H1 (cell line): ENCODE data around the gene PPP1R14B. TPM values are rescaled to one million over a fixed set of nuclear protein-coding genes. Genes with fewer than 3 reads are reported as not detected.

ENCODE experiments used
- CTCF ChIA-PET: fragments of 300-600 bp; sonication (Branson Sonifier 250); formaldehyde crosslinking; loops from one replicate; lab custom pipeline; 2021; ENCODE audit not compliant: partially characterized antibody; lab: Charles Lee
- POLR2A ChIA-PET: fragments of 300-600 bp; sonication (Branson Sonifier 250); formaldehyde crosslinking; loops from one replicate; lab custom pipeline; 2021; ENCODE audit warnings: inconsistent platforms; ENCODE audit not compliant: partially characterized antibody; lab: Charles Lee
- DNase-seq, 2 experiments: peaks; one replicate each; pipeline versions ENCODE4 v3.0.0 to v3.0.0-alpha.2; 2010 to 2022; ENCODE audit warnings: low spot score in 2 of 2, low read depth in 1 of 2, mixed read lengths in 1 of 2
- FAIRE-seq: peaks from 2 replicates; lab custom pipeline; 2011; peaks lifted over from hg19 to GRCh38; lab: Jason Lieb, UNC
- H2AFZ ChIP-seq: 2 replicates; pipeline ENCODE4 v1.8.1; 2012; ENCODE audit warnings: low read length, inconsistent platforms
- H2AK5ac ChIP-seq: 2 replicates; pipeline ENCODE4 v1.6.1; 2013; ENCODE audit warnings: low read depth, low read length
- H2BK120ac ChIP-seq: replicated peaks from 2 replicates; pipeline ENCODE3; 2013; ENCODE audit warnings: low read depth, low read length, inconsistent platforms
- H2BK12ac ChIP-seq: 2 replicates; pipeline ENCODE4 v1.6.1; 2013; ENCODE audit warnings: low read depth, low read length
- H2BK15ac ChIP-seq: 2 replicates; pipeline ENCODE4 v1.6.1; 2013; ENCODE audit warnings: low read length
- H2BK20ac ChIP-seq: 2 replicates; pipeline ENCODE4 v1.6.1; 2013; ENCODE audit warnings: low read length
- H2BK5ac ChIP-seq: 2 replicates; pipeline ENCODE4 v1.6.1; 2013; ENCODE audit warnings: low read depth, low read length
- H3K14ac ChIP-seq: 2 replicates; pipeline ENCODE4 v1.6.1; 2013; ENCODE audit warnings: inconsistent platforms; ENCODE audit not compliant: insufficient read length
- H3K18ac ChIP-seq: 2 replicates; pipeline ENCODE4 v1.6.1; 2013; ENCODE audit warnings: low read length; ENCODE audit errors: extremely low read depth
- H3K23ac ChIP-seq: 2 replicates; pipeline ENCODE4 v1.6.1; 2013; ENCODE audit warnings: inconsistent platforms; ENCODE audit not compliant: insufficient read length
- H3K23me2 ChIP-seq: 2 replicates; pipeline ENCODE4 v1.6.1; 2013; ENCODE audit warnings: low read depth, low read length
- H3K27ac ChIP-seq: 2 replicates; pipeline ENCODE4 v1.6.1; 2011; ENCODE audit warnings: low read depth, low read length, inconsistent platforms
- H3K27me3 ChIP-seq, 4 experiments: replicated peaks in 1 of 4; 1 replicate in 1 of 4; 2 replicates in 3 of 4; pipeline versions ENCODE4 v1.6.1 to v1.8.1; 2011 to 2013; ENCODE audit warnings: low read length in 3 of 4, mild to moderate bottlenecking in 3 of 4, inconsistent platforms in 2 of 4, mixed read lengths in 2 of 4, moderate library complexity in 1 of 4; ENCODE audit not compliant: control insufficient read depth in 3 of 4, insufficient read depth in 3 of 4; ENCODE audit errors: extremely low read depth in 1 of 4
- H3K36me3 ChIP-seq, 4 experiments: 2 replicates each; pipeline versions ENCODE4 v1.6.1 to v1.8.1; 2011 to 2013; ENCODE audit warnings: mild to moderate bottlenecking in 4 of 4, low read length in 3 of 4, moderate library complexity in 2 of 4, control low read depth in 1 of 4, inconsistent platforms in 1 of 4; ENCODE audit not compliant: insufficient read depth in 4 of 4, control insufficient read depth in 2 of 4
- H3K4ac ChIP-seq: replicated peaks from 2 replicates; pipeline ENCODE3; 2013; ENCODE audit warnings: low read length, low read depth, mixed read lengths, inconsistent platforms; ENCODE audit not compliant: insufficient read length
- H3K4me1 ChIP-seq, 4 experiments: replicated peaks in 1 of 4; 1 replicate in 1 of 4; 2 replicates in 3 of 4; pipeline versions ENCODE4 v1.6.1 to v1.8.1; 2011 to 2013; ENCODE audit warnings: low read length in 3 of 4, inconsistent platforms in 2 of 4, mixed read lengths in 1 of 4; ENCODE audit not compliant: insufficient read depth in 4 of 4, control insufficient read depth in 3 of 4
- H3K4me2 ChIP-seq, 2 experiments: 2 replicates each; pipeline versions ENCODE4 v1.6.1 to v1.8.1; 2011 to 2013; ENCODE audit warnings: low read depth in 2 of 2, low read length in 2 of 2, control low read depth in 1 of 2, inconsistent platforms in 1 of 2, mild to moderate bottlenecking in 1 of 2; ENCODE audit not compliant: insufficient read depth in 1 of 2
- H3K4me3 ChIP-seq, 4 experiments: fragments of 200-600, 300-600 bp in 1 of 4; sonication (generic), shearing (Covaris generic), sonication (Bioruptor Twin) in 1 of 4; 2 replicates each; pipeline versions ENCODE4 v1.5.1 to v1.8.1; 2011 to 2016; ENCODE audit warnings: low read length in 4 of 4, low read depth in 3 of 4, control low read depth in 2 of 4, inconsistent platforms in 2 of 4, mild to moderate bottlenecking in 2 of 4, mixed read lengths in 1 of 4, moderate library complexity in 1 of 4; ENCODE audit not compliant: insufficient read depth in 2 of 4; ENCODE audit errors: extremely low read depth in 1 of 4
- H3K56ac ChIP-seq: replicated peaks from 2 replicates; pipeline ENCODE3; 2013; ENCODE audit warnings: low read depth, mild to moderate bottlenecking, mixed read lengths, low read length, inconsistent platforms; ENCODE audit not compliant: insufficient read length
- H3K79me1 ChIP-seq: 2 replicates; pipeline ENCODE4 v1.6.1; 2013; ENCODE audit warnings: low read depth, low read length, control low read depth
- H3K79me2 ChIP-seq, 2 experiments: 2 replicates each; pipeline versions ENCODE4 v1.6.1 to v1.8.1; 2012 to 2013; ENCODE audit warnings: low read length in 2 of 2, mild to moderate bottlenecking in 2 of 2, inconsistent platforms in 1 of 2; ENCODE audit not compliant: insufficient read depth in 2 of 2, control insufficient read depth in 1 of 2
- H3K9ac ChIP-seq, 4 experiments: replicated peaks in 1 of 4; 1 replicate in 1 of 4; 2 replicates in 3 of 4; pipeline versions ENCODE4 v1.6.1 to v1.8.1; 2011 to 2013; ENCODE audit warnings: low read depth in 3 of 4, low read length in 3 of 4, control low read depth in 2 of 4, mild to moderate bottlenecking in 2 of 4, moderate library complexity in 2 of 4, inconsistent platforms in 1 of 4; ENCODE audit errors: extremely low read depth in 1 of 4
- H3K9me3 ChIP-seq, 2 experiments: 2 replicates each; pipeline versions ENCODE4 v1.6.1 to v1.8.1; 2012 to 2013; ENCODE audit warnings: mild to moderate bottlenecking in 2 of 2, moderate library complexity in 2 of 2, control low read depth in 1 of 2, inconsistent platforms in 1 of 2, low read depth in 1 of 2, low read length in 1 of 2, mixed read lengths in 1 of 2; ENCODE audit not compliant: insufficient read depth in 2 of 2
- H4K20me1 ChIP-seq, 2 experiments: replicated peaks in 1 of 2; 2 replicates each; pipeline versions ENCODE3 to v1.8.1; 2011 to 2013; ENCODE audit warnings: inconsistent platforms in 2 of 2, low read length in 2 of 2, mild to moderate bottlenecking in 1 of 2; ENCODE audit not compliant: insufficient read depth in 2 of 2, control insufficient read depth in 1 of 2
- H4K5ac ChIP-seq: 2 replicates; pipeline ENCODE4 v1.6.1; 2013; ENCODE audit warnings: low read length, low read depth, mixed read lengths, inconsistent platforms; ENCODE audit not compliant: insufficient read length
- H4K8ac ChIP-seq: 2 replicates; pipeline ENCODE4 v1.8.0; 2013; ENCODE audit warnings: mild to moderate bottlenecking, moderate library complexity, low read length, inconsistent platforms; ENCODE audit not compliant: insufficient read depth; ENCODE audit errors: extremely low read depth
- H4K91ac ChIP-seq: replicated peaks from 2 replicates; pipeline ENCODE3; 2013; ENCODE audit warnings: low read length, mixed read lengths, inconsistent platforms; ENCODE audit not compliant: insufficient read length
- BCL11A ChIP-seq, 2 experiments: IDR thresholded peaks; one replicate each; pipeline ENCODE4 v1.6.1; 2011; ENCODE audit warnings: low read depth in 2 of 2, low read length in 2 of 2, mild to moderate bottlenecking in 2 of 2
- JUN ChIP-seq: IDR thresholded peaks from 2 replicates; pipeline ENCODE4 v1.6.1; 2011; ENCODE audit warnings: low read depth, mild to moderate bottlenecking, improper control_type of control experiment, low read length
- RAD21 ChIP-seq, 2 experiments: IDR thresholded peaks in 1 of 2; conservative IDR thresholded peaks in 1 of 2; 2 replicates each; pipeline ENCODE4 v1.6.1; 2011; ENCODE audit warnings: low read depth in 2 of 2, low read length in 2 of 2, improper control_type of control experiment in 1 of 2, inconsistent platforms in 1 of 2, mild to moderate bottlenecking in 1 of 2, moderate library complexity in 1 of 2
- SAP30 ChIP-seq: fragments of 300-600 bp; sonication (generic); IDR thresholded peaks from 2 replicates; pipeline ENCODE4 v1.7.1; 2012; ENCODE audit warnings: low read length, moderate library complexity, mild to moderate bottlenecking, inconsistent platforms; ENCODE audit not compliant: insufficient read depth, insufficient replicate concordance
- SP1 ChIP-seq: IDR thresholded peaks from 2 replicates; pipeline ENCODE4 v1.6.1; 2011; ENCODE audit warnings: low read depth, low read length
- TAF1 ChIP-seq: IDR thresholded peaks from 2 replicates; pipeline ENCODE4 v1.6.1; 2011; ENCODE audit warnings: mild to moderate bottlenecking, low read depth, low read length
- WGBS, 2 experiments: shearing (Covaris generic) in 1 of 2; methylation state at CpG; one replicate each; pipeline versions ENCODE4 v1.1.6 to v1.1.7; 2013 to 2015; ENCODE audit warnings: low lambda C conversion rate in 2 of 2, mixed read lengths in 2 of 2, inconsistent platforms in 1 of 2, low coverage in 1 of 2, missing lambda C conversion rate in 1 of 2; ENCODE audit not compliant: insufficient replicate concordance in 2 of 2, insufficient coverage in 1 of 2, insufficient read length in 1 of 2; ENCODE audit errors: extremely low coverage in 1 of 2, missing lambda C conversion rate in 1 of 2; 5-methylcytosine and 5-hydroxymethylcytosine counted together
- polyA plus RNA-seq, 7 experiments: library from polyadenylated mRNA; depleted of rRNA in 3 of 7; stranded (reverse) in 5 of 7; unstranded in 2 of 7; fragments of >200 nt in 5 of 7; fragments of 200-250 nt in 2 of 7; gene quantifications; 1 replicate in 5 of 7; 2 replicates in 1 of 7; 4 replicates in 1 of 7; pipeline versions ENCODE4 v1.2.1 to v1.2.3, GENCODE V29; 2011 to 2013; ENCODE audit warnings: missing spikeins in 2 of 7, mixed read lengths in 2 of 7
- total RNA-seq: library from RNA; stranded (reverse); fragmentation: NEBNext Ultra II Directional; extraction: Animal tissue kit (Norgen Biotek cat#: 25700); gene quantifications from 2 replicates; pipeline ENCODE4 v1.2.1, GENCODE V29; 2021

PPP1R14B gene
- total and polyA plus RNA-seq, 2 of the 8 experiments (the other 6 are each of a cell fraction or from before 2014, with no cell fraction given): 265 to 419 TPM

DNA sequence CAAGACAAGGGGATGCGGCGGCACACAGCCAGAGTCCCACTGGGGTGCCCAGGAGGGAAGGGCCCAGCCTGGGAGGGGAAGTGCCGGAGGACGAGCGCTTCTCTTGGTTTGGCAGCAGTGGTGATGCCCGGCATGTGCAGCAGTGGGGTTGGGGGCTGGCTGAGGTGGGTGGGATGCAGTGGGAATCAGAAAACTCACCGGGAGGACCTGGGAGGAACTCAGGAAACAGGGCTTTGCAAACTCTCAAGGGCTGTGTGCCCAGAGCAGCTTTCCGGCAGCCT lies 37.2 kb downstream of the PPP1R14B start:
- no peaks in the 10 kb centered on the region; a peak in 1 of 7 replicates for H3K27me3 ChIP-seq
- no peak overlapping the region for H3K56ac ChIP-seq
- H3K23ac ChIP-seq: no peak overlapping the region
- DNase-seq (no peak), FAIRE-seq (no peak)
- WGBS, 2 experiments: 89% methylated on average over 8 of the region's 8 CpGs; no CpG with 5 or more reads in 1 of the 2 experiments
- no peaks in the 10 kb centered on the region for H3K9me3 ChIP-seq
- H4K8ac ChIP-seq: no peak overlapping the region
- H2BK12ac ChIP-seq: no peak overlapping the region
- H3K18ac ChIP-seq: no peak overlapping the region
- H2AK5ac ChIP-seq: no peak overlapping the region
- H2BK5ac ChIP-seq: no peak overlapping the region; the same call in 1 of the 2 replicates
- H3K4me1 ChIP-seq: peaks cover 0 to 5% (median 0%) of the 10 kb centered on the region in 4 experiments; a peak in 3 of 7 replicates
- no peak overlapping the region for H3K9ac ChIP-seq
- H2BK120ac ChIP-seq: no peak overlapping the region
- H3K23me2 ChIP-seq: no peaks in the 10 kb centered on the region
- CTCF ChIA-PET: interaction anchor here (0.9 to 7.4 kb wide), 10 partner anchors 9 to 202 kb away, joined by 3 to 57 read pairs (median 4); partner anchors contain the start of gene PLCB3
- H4K5ac ChIP-seq: no peak overlapping the region
- POLR2A ChIA-PET: interaction anchor here (1.3 to 18.4 kb wide), 7 partner anchors 11 to 41 kb away, joined by 3 to 253 read pairs (median 5); partner anchors contain the start of genes NUDT22, STIP1, TRPT1 and VEGFB
- H4K91ac ChIP-seq: no peak overlapping the region
- H3K27ac ChIP-seq: no peak overlapping the region
- no peak overlapping the region for H2BK15ac ChIP-seq
- H3K14ac ChIP-seq: no peak overlapping the region
- no peak overlapping the region for H3K4me2 ChIP-seq
- no peak overlapping the region for H3K4me3 ChIP-seq
- H3K36me3 ChIP-seq: peaks cover 10 to 21% (median 15%) of the 10 kb centered on the region in 4 experiments; a peak in 7 of 8 replicates
- H3K79me2 ChIP-seq: no peaks in the 10 kb centered on the region
- H3K79me1 ChIP-seq: no peaks in the 10 kb centered on the region
- H4K20me1 ChIP-seq: peaks cover 2 to 9% of the 10 kb centered on the region in 2 experiments
- H3K4ac ChIP-seq: no peak overlapping the region
- H2BK20ac ChIP-seq: no peak overlapping the region
- no peak overlapping the region for H2AFZ ChIP-seq
- TF ChIP-seq SAP30 (no peak), TAF1 (no peak), SP1 (no peak), RAD21 (IDR thresholded peaks at IDR 0.05 in 1 of 2, conservative IDR thresholded peaks at IDR 0.05 in 1 of 2; ENCODE audit: low read depth in 2 of 2, low read length in 2 of 2) (no peak), BCL11A (IDR thresholded peaks at IDR 0.05; ENCODE audit: low read depth in 2 of 2, low read length in 2 of 2) (no peak), JUN (no peak)
